Cortex of kidney (tissue), 1 donor: Measurements from ENCODE around the gene DHH.

ENCODE experiments used
- DNase-seq: peaks from one replicate; lab custom pipeline; 2025; lab: John Stamatoyannopoulos, UW

DHH gene

DNA sequence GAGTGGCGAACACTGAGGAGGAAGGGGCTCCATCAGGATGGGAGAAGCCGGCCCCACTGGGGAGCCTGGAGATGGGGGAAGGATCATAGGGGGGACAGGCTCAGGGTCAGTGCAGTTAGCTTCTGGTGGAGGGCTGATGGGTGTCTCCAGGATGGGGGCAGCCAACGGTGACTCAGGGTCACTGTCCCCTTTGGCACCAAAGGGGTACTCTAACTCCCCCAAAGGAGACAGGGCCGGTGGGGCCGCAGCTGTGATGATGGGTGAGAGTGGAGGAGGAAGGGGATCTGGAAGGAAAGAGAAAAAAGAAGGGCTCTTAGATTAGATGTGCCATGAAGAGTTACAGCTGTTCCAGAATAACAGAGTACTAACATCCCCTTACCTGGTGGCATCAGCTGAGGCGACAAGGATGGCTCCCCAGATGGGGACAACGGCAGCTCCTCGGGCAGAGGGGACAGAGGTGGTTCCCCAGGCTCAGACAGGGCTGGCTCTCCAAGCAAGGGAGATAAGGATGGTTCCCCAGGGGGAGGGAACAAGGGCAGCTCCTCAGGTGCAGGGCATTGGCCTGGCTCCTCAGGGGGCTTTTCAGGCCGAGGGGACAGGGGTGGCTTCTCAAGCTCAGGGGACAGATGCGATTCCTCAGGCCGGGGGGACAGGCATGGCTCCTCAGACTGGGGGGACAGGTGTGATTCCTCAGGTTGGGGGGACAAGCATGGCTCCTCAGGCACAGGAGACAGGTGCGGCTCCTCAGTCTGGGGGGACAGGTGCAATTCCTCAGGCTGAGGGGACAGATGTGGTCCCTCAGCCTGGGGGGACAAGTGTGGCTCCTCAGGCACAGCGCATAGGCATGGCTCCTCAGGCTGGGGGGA is 43.9 kb downstream of the DHH start:
- DNase-seq = no peak

DNA sequence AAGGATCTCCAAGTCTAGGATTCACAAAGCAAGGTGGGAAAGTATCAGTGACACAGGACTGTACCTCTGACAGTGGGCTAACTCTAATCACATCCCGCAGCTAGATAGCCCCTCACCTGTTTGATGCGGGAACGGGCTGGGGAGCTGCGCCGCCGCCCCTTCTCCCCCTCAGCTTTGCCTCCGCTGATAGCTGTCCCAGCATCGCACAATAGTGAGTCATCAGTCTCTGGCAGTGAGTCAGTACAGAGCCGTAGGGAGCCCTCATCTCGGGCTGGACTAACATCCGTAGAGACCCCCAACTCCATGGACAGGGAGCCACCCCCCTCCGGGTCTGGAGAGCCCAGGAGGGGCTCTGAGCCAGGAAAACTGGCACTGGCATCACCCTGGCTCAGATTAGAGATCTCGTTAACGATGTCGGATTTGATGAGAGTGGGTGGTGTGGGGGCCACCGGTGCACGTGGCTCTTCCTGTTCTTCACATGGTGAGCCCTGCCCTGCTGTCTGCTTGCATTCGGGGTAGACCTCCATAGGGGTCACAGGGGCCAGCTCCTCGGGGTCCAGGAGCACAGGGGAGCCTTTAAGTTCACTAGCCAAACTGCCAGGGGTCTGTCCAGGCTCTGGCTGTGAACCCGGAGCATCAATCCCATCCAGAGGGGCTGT is 44.9 kb downstream of the DHH start:
- DNase-seq = no peak

DNA sequence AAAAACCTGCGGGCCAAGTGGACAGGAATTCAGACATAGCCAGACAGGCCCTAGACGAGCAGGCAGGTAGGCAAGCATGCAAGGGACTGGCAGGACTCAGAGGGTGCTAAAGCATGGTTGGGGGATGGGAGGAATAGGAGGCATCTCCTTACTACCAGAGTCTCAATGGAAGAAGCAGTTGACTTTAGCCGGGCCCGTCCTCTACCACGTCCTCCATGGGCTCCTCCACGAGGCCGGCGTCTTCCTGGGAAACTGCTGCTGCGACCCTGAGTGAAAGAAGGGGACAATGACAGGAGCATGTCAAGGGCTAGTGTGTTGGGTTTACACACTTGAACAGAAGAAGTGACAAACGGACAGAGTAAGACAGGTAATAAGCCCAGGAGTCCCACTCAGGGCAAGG is 45.6 kb downstream of the DHH start:
- no peak for DNase-seq

DNA sequence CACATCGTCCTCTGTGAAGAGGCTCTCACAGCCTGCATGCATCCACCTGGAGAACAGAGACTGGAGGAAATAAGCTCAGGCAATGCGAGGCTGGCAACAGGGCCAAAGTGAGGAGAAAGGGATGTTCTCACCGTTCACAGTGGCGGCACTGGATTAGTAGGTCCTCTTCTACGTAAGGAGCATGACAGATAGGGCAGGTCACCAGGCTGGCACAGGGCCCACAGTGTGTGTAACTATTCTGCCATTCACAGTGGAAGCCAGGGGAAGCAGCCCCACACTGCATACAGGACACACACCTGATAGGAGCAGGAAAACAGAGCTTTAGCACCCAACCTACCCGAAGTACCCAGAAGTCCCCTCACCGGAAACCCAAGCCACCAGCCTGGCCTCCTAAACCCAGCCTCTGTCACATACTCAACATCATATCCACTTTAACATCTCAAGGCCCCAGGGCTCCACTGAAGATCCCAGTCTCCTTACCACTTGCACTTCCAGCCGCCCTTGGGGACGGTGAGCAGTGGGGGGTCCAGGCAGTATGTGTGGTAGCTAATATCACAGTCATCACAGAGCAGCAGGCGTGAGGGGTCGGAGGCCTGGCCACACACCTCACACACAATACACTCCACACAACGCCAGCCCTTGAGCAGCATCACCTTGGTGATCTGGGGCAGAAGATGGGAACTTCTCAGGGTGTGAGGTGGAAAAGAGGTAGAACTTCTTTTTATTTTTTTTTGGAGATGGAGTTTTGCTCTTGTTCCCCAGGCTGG is 48.3 kb downstream of the DHH start:
- no peak for DNase-seq

DNA sequence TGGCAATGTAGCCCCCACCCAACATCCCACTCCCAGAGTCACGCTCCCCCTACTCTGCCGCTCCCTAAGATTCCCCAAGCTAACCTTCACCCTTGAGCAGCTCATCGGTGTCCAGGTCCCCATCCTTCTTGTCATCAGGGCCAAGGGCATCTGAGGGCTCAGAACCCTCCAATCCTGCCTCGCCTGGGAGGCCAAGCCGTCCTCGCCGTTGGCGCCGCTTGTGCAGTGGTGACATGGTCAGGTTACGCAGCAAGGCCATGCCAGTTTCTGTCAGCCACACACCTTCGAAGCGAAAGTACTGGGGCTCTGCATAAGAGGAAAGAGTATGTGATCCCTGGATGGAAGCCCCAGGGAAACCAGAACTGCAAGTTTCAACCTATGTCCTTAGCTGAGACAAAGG is 49.9 kb downstream of the DHH start:
- no peak for DNase-seq

DNA sequence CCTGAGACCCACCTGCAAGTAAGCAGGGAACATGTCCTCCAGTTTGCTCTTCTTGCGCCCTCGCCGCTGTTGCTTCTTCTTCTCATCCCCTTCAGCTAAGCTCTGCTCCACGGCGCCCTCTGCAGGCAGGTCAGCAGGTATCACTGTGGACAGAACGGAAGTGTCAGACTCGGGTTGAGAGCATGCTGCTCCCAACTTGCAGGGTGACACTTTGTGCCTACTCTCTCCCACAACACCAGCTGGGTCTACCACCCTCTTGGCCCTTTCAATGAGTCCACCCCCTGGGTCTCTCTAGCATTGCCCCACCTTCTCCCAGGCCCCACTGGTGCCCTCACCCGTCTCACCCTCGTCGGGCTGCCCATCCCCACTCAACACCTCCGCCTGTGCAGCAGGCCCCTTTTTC is 50.7 kb downstream of the DHH start:
- no peak for DNase-seq

DNA sequence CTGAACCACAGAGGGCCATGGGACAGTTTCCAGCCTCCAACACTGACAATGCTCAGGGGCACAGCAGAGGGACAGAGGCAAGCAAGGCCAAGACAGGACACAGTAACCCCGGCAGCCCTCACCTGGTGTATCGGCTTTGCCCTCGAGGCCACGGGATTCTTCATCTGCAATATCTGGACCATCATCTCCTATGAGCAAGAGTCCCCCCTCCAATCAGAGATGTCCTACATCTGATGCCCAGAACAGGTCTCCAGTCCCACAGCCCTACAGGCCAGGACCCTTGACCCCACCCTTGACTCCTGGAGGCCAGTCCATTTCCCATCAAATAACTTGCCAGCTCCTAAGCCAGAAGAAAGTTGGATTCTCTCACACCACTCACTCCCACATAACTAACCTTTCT is 51.4 kb downstream of the DHH start:
- no peak for DNase-seq

DNA sequence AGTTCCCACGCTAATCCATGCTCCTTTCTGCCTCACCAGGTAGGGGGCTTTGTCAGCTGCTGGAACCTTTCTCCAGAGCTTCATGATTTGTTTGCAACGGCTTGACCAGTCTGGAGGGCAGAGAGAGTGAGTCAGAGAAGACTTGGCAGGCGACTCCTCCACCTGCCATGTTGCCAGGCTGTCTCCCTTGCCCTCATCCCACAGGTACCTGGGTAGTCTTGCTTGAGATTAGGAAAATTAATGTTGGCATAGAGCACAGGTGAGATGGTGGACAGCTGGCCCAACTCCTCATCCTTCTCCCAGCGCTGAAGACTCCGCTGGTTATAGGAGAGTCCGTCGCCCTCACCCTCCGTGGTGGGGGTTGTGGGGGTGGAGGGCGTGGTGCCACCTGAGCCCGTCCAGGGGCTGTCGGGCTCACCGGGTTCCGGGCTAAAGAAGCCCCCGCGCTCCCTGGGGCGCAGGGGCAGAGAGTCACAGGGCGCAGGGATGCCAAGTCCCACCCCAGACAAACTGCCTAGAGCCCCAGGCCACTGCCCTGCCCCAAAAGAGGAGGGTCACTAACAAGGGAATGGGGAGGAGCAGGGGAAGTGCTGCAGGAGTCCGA is 52.6 kb downstream of the DHH start:
- DNase-seq = no peak

DNA sequence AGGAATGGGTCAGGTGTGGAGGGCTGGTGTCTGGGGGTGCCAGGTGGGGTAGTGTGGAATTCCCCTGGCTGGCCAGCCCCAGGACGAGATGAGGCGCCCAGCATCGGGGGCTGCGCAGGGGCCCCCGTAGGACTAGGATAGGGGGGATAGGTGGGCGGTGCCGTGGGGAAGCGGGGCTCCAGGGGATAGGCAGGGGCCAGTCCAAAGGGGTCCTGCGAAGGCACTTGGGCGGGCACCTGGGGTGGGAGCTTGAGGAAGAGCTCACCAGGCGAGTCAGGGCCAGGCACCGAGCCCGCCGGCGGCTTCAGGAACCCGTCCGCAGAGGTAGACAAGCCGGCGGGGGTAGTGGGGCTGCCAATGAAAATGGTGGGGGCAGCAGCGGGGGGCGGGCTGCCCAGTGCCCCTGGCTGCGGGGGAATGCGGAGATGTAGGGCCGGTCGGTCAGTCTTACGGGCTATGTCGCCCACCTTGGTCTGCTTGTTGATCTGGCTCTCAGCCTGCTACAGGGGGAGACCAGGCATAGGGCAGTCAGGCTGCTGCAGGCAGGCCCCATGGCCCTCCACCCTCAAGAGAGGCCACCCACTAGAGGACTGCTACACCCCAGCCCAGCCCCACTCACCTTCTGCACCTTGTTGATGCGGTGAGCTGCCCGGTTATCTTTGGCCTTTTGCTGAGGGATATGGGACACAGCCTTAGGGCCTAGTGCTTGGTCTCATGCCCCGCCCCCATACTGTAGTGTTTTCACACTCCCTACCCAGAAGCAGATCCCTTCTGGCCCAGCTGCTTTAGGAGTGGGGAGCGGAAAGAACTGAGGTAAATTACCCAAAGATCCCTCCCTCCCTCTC is 53.3 kb downstream of the DHH start:
- DNase-seq = no peak

DNA sequence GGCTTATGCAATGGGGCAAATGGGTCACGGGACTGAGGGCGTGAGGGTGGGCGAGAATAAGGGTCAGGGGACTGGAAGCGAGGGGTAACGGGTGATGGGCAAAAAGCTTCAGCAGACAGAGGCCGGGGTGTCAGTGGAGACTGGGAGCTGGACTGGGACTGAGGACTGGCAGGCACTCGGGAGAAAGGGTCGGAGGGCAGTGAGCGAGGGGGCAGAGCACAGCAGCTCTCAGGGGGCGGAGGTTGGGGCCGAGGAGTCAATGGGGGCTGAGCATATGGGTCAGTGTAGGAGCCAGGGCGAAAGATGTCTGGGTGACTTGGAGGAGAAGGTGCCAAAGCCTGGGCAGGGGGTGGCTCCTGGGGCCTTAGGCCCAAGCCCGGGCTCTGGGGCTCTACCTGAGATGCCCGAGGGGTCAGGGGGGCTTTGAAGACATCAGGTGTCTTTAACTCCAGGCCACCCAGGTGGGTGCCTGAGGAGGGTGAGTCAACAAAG is 54.2 kb downstream of the DHH start:
- DNase-seq = no peak

DNA sequence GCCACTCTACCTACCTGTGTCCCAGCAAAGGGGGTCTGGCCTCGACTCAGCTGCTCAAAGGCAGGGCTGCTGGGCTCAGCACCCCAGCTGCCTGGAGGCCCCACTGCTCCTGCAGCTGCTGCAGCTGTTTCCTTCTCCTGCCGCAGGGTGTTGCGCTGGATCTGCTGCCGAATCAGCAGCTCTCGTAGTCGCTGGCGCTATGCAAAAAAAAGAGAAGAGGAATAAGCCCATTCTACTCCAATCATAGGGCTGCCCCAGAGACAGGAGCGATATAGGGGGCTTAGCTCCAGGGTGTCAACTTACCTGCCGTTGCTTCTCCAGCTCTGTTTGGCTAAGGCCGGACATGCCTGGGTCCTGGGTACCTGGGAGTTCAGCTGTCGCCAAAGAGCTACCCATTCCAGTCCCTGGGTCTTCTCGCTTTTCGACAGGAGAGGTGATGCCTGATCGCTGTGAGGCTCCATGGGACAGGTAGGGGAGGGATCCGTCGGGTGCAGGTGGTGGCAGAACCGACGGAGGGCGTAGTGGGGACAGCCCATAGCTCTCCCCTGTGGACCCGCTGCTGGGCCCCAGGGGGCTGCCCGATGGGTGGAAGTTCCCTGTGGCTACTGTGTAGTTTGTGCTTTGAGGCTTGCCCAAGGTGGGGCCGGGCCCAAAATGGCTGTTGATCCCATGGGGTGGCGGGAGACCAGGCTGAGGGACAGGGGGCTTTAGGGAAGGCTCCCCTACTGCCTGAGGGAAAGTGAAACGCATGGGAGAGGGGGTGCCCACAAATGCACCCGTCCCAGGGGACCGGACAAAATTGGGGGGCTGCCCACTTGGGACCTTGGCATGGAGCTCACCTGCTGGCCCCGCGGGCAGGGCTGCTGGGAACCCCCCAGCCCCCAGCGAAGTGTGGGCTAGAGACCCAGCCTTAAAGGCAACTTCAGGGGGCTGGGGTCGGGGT is 54.9 kb downstream of the DHH start:
- no peak for DNase-seq

DNA sequence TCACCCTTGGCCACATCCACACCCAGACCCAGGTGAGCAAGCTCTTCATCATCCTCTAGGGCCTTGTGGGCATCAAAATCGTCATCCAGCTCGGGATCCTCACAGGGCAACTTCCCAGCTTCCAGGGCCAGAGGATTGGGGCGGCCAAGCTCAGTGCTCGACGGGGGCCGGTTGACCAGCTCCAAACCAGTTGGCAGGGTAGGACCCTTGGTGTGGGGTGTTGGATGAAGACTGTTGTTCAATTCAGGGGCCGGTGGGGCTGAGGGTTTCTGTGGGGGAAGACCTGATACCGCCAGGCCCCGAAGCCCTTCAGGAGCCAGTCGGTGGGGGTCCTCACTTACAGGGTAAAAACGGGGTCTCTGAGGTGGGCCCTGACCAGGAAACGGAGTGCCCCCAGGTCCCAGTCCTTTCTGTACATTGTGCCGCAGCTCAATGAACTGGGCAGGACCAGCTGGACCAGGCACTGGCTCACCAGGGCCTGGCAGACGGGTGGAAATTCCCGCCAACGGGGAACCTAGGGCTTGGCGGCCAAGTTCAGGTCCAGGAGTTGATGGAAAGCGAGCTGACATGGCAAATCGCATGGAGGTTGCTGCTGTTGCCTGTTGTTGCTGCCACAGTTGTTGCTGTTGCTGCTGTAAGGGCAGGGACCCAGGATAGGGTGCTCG is 56.2 kb downstream of the DHH start:
- DNase-seq = no peak

DNA sequence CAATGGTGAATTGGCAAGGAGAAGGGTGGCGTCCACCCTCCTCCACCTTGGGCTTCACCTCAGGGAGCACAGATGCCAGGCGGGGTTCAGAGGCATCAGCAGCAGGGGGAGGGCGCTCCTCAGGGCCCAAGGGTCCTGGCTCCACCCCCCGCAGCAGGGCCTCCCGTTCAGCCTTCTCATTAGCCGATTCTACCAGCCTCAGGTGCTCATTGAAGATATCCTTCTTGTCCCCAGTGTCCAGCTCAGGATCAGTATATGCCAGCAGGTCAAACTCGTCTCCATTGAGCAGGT is 56.7 kb downstream of the DHH start:
- no peak for DNase-seq

DNA sequence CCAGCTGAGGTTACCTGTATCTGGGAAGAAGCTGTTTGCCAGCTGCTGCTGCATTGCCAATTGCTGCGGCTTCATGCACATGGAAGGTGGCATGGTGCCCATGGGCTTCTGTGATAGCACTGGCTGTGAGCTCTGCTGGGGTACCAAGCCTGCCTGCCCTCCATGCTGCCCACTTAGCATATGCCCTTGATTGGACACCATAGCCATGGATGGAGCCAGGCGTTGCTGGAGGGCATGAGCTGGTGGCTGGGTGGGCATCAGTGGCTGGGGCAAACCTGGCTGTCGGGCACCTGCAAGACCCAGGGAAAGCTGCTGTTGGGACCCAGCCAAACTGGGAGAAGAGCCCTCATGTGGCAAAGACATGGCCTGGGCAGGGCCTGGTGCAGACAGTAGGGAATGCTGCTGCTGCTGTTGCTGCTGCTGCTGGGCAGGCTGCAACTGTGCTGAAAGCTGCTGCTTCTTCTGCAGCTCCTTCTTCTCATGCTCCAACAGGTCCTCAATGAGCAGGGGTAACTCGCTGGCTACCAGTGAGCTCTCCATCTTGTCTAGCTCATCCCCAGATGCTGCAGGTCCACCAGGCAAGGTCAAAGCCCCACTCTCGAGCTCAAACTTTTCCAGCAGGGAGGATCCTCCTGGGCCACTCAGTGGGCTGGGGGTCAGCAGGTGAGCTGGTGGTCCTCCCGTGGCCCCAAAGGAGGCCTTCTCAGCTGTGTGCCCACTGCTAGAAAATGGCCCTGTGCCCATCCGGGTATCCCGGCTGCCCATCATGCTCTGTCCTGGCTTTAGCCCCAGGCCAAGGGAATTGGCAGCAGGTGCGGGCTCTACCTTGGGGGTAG is 57.3 kb downstream of the DHH start:
- no peak for DNase-seq
